Astrocyte (in vitro differentiated cells and primary cell): Measurements from ENCODE around the gene NBPF1. TPM values are rescaled to one million over a fixed set of nuclear protein-coding genes. Genes with fewer than 3 reads are reported as not detected.
A peak's percentile ranks its signal among the peaks of the same experiment; 100 is the strongest.
"Not testable (repeated sequence)": the region's sequence is repeated elsewhere in the genome, so short reads cannot be mapped to it uniquely, and the experiment has no call there.

Experiments
- DNase-seq: peaks from one replicate; pipeline ENCODE4 v3.0.0-alpha.2; 2010; ENCODE audit warnings: low read depth
- FAIRE-seq: peaks from 2 replicates; lab custom pipeline; 2011; peaks lifted over from hg19 to GRCh38; lab: Jason Lieb, UNC
- H2AFZ ChIP-seq: 2 replicates; pipeline ENCODE4 v1.6.0; 2012; ENCODE audit warnings: low read depth, low read length, inconsistent platforms
- H3K27ac ChIP-seq: 2 replicates; pipeline ENCODE4 v1.5.1; 2011; ENCODE audit warnings: low read depth, low read length, inconsistent platforms
- H3K27me3 ChIP-seq: 2 replicates; pipeline ENCODE4 v1.6.0; 2011; ENCODE audit warnings: low read length, inconsistent platforms; ENCODE audit not compliant: insufficient read depth
- H3K36me3 ChIP-seq: 2 replicates; pipeline ENCODE4 v1.5.1; 2011; ENCODE audit warnings: low read length, inconsistent platforms; ENCODE audit not compliant: insufficient read depth
- H3K4me1 ChIP-seq: 2 replicates; pipeline ENCODE4 v1.5.1; 2011; ENCODE audit warnings: low read length, inconsistent platforms; ENCODE audit not compliant: insufficient read depth
- H3K4me2 ChIP-seq: 2 replicates; pipeline ENCODE4 v1.6.0; 2012; ENCODE audit warnings: low read length, inconsistent platforms
- H3K4me3 ChIP-seq: 2 replicates; pipeline ENCODE4 v1.5.1; 2011; ENCODE audit warnings: low read depth, mild to moderate bottlenecking, low read length, inconsistent platforms; ENCODE audit not compliant: insufficient read depth
- H3K79me2 ChIP-seq: 2 replicates; pipeline ENCODE4 v1.6.0; 2012; ENCODE audit warnings: mild to moderate bottlenecking, low read length, inconsistent platforms; ENCODE audit not compliant: insufficient read depth
- H3K9ac ChIP-seq: 2 replicates; pipeline ENCODE4 v1.6.0; 2012; ENCODE audit warnings: mild to moderate bottlenecking, low read length, inconsistent platforms
- H3K9me3 ChIP-seq: 2 replicates; pipeline ENCODE4 v1.5.1; 2012; ENCODE audit warnings: low read depth, mild to moderate bottlenecking, low read length, inconsistent platforms; ENCODE audit not compliant: insufficient read depth
- H4K20me1 ChIP-seq: 2 replicates; pipeline ENCODE4 v1.6.0; 2012; ENCODE audit warnings: low read length, inconsistent platforms; ENCODE audit not compliant: insufficient read depth
- H3K27ac Mint-ChIP-seq: one replicate; pipeline ENCODE4 v1.8.0; 2021; ENCODE audit warnings: mild to moderate bottlenecking, mixed read lengths; ENCODE audit not compliant: unreplicated experiment
- H3K27me3 Mint-ChIP-seq: one replicate; pipeline ENCODE4 v1.8.0; 2021; ENCODE audit warnings: low read depth, mixed read lengths; ENCODE audit not compliant: unreplicated experiment
- H3K36me3 Mint-ChIP-seq: one replicate; pipeline ENCODE4 v1.8.0; 2021; ENCODE audit warnings: low read depth, mixed read lengths; ENCODE audit not compliant: unreplicated experiment
- H3K4me1 Mint-ChIP-seq: one replicate; pipeline ENCODE4 v1.8.0; 2021; ENCODE audit warnings: low read depth, mixed read lengths; ENCODE audit not compliant: unreplicated experiment
- H3K4me3 Mint-ChIP-seq: one replicate; pipeline ENCODE4 v1.8.0; 2021; ENCODE audit warnings: mild to moderate bottlenecking, moderate library complexity, mixed read lengths; ENCODE audit not compliant: unreplicated experiment
- H3K9me3 Mint-ChIP-seq: one replicate; pipeline ENCODE4 v1.8.0; 2021; ENCODE audit warnings: mild to moderate bottlenecking, mixed read lengths; ENCODE audit not compliant: unreplicated experiment
- CTCF ChIP-seq: IDR thresholded peaks from 2 replicates; pipeline ENCODE4 v1.5.1; 2011; ENCODE audit warnings: low read depth, mild to moderate bottlenecking, inconsistent platforms, low read length, moderate library complexity; ENCODE audit not compliant: insufficient read depth
- EZH2 ChIP-seq: IDR thresholded peaks from 2 replicates; pipeline ENCODE4 v1.6.1; 2012; ENCODE audit warnings: mild to moderate bottlenecking, low read length, inconsistent platforms; ENCODE audit not compliant: insufficient read depth
- total RNA-seq: library from RNA; stranded (reverse); gene quantifications from 2 replicates; pipeline ENCODE4 v1.2.1, GENCODE V29; 2021

The NBPF1 gene
- total RNA-seq, 1 donor from 2014 or later, result 23.1 TPM

GRCh38 chr1:16614361-16615252 lies 1.2 kb upstream of the NBPF1 start:
- Mint-ChIP-seq H3K27me3 (no peaks in the 10 kb centered on the region), H3K27ac (no peak overlapping the region), H3K4me3 (no peak overlapping the region), H3K36me3 (no peaks in the 10 kb centered on the region), H3K9me3 (no peaks in the 10 kb centered on the region), H3K4me1 (no peaks in the 10 kb centered on the region)
- H3K4me2 ChIP-seq, result peak overlapping the region; percentile 89
- no peak overlapping the region for H3K27ac ChIP-seq
- H3K79me2 ChIP-seq, result peaks cover 31% of the 10 kb centered on the region
- no peaks in the 10 kb centered on the region for H3K27me3 ChIP-seq
- H3K4me3 ChIP-seq, result no peak overlapping the region
- no peak for TF ChIP-seq CTCF
- TF ChIP-seq EZH2, result no peak
- peak overlapping the region; percentile 0 for H2AFZ ChIP-seq
- peaks cover 6% of the 10 kb centered on the region for H3K36me3 ChIP-seq
- peaks cover 14% of the 10 kb centered on the region for H3K4me1 ChIP-seq
- FAIRE-seq (no peak), DNase-seq (no peak)
- no peak overlapping the region for H3K9ac ChIP-seq
- peaks cover 18% of the 10 kb centered on the region for H4K20me1 ChIP-seq
- H3K9me3 ChIP-seq, result no peaks in the 10 kb centered on the region

GRCh38 chr1:16612332-16613172 lies 812 bp downstream of the NBPF1 start:
- peak overlapping the region; percentile 77 for H3K9ac ChIP-seq
- H3K4me1 ChIP-seq, result peaks cover 14% of the 10 kb centered on the region
- H4K20me1 ChIP-seq, result peaks cover 38% of the 10 kb centered on the region
- no peak overlapping the region for H3K27ac Mint-ChIP-seq
- peaks cover 5% of the 10 kb centered on the region for H3K36me3 ChIP-seq
- no peak overlapping the region for H3K27ac ChIP-seq
- no peak overlapping the region for H3K4me3 Mint-ChIP-seq
- no peaks in the 10 kb centered on the region for H3K27me3 Mint-ChIP-seq
- H3K4me1 Mint-ChIP-seq, result no peaks in the 10 kb centered on the region
- peaks cover 46% of the 10 kb centered on the region for H3K79me2 ChIP-seq
- H3K9me3 ChIP-seq, result no peaks in the 10 kb centered on the region
- H3K36me3 Mint-ChIP-seq, result no peaks in the 10 kb centered on the region
- H3K4me2 ChIP-seq, result peak overlapping the region; percentile 89
- peak overlapping the region; percentile 80 for H3K4me3 ChIP-seq
- FAIRE-seq (no peak), DNase-seq (peak; percentile 95)
- TF ChIP-seq CTCF, result no peak
- no peak for TF ChIP-seq EZH2
- H3K9me3 Mint-ChIP-seq, result no peaks in the 10 kb centered on the region
- H3K27me3 ChIP-seq, result no peaks in the 10 kb centered on the region
- H2AFZ ChIP-seq, result peak overlapping the region; percentile 42

GRCh38 chr1:16611981-16612331 lies 1.4 kb downstream of the NBPF1 start:
- not testable (repeated sequence) for H3K27me3 ChIP-seq, DNase-seq, H3K27ac ChIP-seq, H2AFZ ChIP-seq, FAIRE-seq, H3K36me3 Mint-ChIP-seq, H3K4me1 Mint-ChIP-seq, H3K27me3 Mint-ChIP-seq, H3K9me3 ChIP-seq, H3K27ac Mint-ChIP-seq, H3K9me3 Mint-ChIP-seq, H3K36me3 ChIP-seq, H3K4me3 Mint-ChIP-seq
- Histone ChIP-seq H3K4me3 (peak overlapping the region; percentile 80), H4K20me1 (peaks cover 42% of the 10 kb centered on the region), H3K4me1 (peaks cover 14% of the 10 kb centered on the region), H3K9ac (peak overlapping the region; percentile 77), H3K79me2 (peaks cover 46% of the 10 kb centered on the region), H3K4me2 (peak overlapping the region; percentile 89)

- H3K27me3 Mint-ChIP-seq, H3K4me3 Mint-ChIP-seq, H3K4me2 ChIP-seq, H3K9ac ChIP-seq, H3K27ac ChIP-seq, H3K36me3 Mint-ChIP-seq, H2AFZ ChIP-seq, DNase-seq, H3K4me1 Mint-ChIP-seq, FAIRE-seq, H3K9me3 Mint-ChIP-seq, H3K27ac Mint-ChIP-seq, H3K4me3 ChIP-seq, H3K27me3 ChIP-seq, H3K9me3 ChIP-seq: not testable (repeated sequence)
- Histone ChIP-seq H4K20me1 (peaks cover 42% of the 10 kb centered on the region), H3K79me2 (peaks cover 46% of the 10 kb centered on the region), H3K36me3 (peaks cover 14% of the 10 kb centered on the region), H3K4me1 (peaks cover 14% of the 10 kb centered on the region)
These were observed 2.2 kb downstream of the NBPF1 start for GRCh38 chr1:16611164-16611563.
